ENCODE results near the gene GTF3C5. TPM values are rescaled to one million over a fixed set of nuclear protein-coding genes. Genes with fewer than 3 reads are reported as not detected.
A peak's percentile ranks its signal among the peaks of the same experiment; 100 is the strongest.

Gene GTF3C5
- total and polyA plus RNA-seq, 8 donors, result 25.7 to 85.2 (median 45.4) TPM

DNA sequence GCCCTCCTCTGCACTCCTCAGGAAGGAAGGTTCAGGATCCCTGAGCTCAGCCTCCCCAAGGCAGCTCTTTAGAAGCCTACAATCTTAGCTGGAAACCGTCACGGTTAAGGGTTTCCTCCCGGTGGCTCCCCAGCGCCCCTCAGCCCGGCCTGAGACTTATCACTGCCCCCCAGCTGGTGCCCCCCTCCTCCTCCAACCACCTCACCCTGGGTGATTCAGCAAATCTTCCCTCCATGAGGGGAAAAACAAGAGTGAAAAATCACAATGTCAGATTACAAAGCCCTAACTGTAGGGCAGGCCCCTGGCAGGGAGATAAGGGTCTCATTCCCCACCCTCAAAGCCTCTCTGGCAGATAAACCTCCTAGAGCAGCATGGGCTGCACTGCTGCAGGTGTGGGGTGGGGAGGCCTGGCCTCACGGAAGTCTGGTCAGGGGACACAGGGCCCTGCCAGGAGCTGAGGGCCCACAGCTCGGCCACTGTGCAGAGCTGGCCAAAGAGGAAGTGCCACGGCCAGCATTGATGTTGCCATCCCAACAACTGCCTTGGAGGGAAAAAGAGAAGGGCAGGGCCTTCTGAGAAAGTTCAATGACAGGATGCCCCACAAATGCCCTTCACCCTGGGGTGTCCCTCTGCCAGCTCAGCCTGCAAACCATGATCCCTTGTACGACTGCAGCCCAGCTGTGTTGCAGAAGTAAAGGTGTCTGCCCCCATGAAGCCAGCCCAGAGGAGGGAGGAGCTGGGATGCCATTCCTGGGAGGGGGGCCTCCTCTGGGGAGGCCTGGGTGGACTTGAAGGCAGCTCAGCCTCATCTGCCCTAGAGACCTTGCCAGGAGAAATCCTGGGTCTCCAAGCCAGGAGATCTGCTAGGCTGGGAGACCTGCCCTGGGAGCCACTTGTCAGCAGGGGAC, 26.5 kb upstream of the GTF3C5 start:
- TF ChIP-seq POLR2AphosphoS5 (IDR thresholded peaks at IDR 0.05), result no peak
- TF ChIP-seq, protein P1, sequence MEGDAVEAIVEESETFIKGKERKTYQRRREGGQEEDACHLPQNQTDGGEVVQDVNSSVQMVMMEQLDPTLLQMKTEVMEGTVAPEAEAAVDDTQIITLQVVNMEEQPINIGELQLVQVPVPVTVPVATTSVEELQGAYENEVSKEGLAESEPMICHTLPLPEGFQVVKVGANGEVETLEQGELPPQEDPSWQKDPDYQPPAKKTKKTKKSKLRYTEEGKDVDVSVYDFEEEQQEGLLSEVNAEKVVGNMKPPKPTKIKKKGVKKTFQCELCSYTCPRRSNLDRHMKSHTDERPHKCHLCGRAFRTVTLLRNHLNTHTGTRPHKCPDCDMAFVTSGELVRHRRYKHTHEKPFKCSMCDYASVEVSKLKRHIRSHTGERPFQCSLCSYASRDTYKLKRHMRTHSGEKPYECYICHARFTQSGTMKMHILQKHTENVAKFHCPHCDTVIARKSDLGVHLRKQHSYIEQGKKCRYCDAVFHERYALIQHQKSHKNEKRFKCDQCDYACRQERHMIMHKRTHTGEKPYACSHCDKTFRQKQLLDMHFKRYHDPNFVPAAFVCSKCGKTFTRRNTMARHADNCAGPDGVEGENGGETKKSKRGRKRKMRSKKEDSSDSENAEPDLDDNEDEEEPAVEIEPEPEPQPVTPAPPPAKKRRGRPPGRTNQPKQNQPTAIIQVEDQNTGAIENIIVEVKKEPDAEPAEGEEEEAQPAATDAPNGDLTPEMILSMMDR (IDR thresholded peaks at IDR 0.05), result no peak
- TF ChIP-seq EP300 (IDR thresholded peaks at IDR 0.05), result no peak
- no peak for TF ChIP-seq POLR2A (IDR thresholded peaks at IDR 0.05)
- peaks cover 0 to 82% (median 25%) of the 10 kb centered on the region in 3 donors for H3K27me3 ChIP-seq
- intact Hi-C loops (cut with DNase I; ENCODE audit: low total_unique reads), result no loop called here
- H3K9me3 ChIP-seq, result no peaks in the 10 kb centered on the region
- H3K36me3 ChIP-seq, result no peaks in the 10 kb centered on the region
- H3K4me3 ChIP-seq, result no peak overlapping the region
- no peak overlapping the region for H3K27ac ChIP-seq
- 22 to 41% (median 38%) methylated on average over 6 to 9 of the region's 9 CpGs for WGBS, 5 donors
- DNase-seq, result peak in 1 of 2 donors; percentile 46
- peaks cover 0 to 8% (median 0%) of the 10 kb centered on the region in 4 donors for H3K4me1 ChIP-seq

DNA sequence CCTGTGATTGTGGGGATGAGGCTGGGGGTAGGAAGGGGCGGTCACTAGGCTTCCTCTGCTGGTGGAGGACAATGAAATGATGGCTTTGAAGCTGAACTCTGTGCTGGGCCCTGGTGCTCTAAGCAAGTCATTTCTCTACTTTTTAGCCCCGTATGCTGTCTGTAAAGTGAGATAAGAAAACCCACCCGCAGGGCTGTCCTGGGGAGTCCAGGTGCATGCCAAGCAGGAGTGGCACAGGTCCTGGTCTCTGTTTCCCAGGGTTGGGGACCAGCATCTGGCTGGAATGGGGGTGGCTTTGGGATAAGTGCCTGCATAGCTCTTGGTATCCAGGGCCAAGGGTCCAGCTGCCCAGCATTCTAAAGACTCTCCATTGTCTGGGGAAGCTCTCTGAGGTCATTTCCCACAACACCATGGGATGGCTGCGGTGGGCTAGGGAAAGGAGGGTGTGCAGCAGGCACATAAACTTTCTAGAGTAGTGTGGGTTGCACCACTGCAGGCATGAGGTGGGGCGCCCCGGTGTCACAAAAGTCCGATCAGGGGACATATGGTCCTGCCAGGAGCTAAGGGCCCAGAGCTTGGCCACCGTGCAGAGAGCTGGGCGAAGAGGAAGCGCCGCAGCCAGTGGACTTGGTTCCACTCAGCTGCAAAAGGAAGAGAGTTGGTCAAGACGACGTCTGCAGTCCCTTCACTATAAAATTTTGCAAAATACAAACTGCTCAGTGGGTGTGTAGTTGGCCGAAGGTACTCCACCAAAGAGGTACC, 25.6 kb upstream of the GTF3C5 start:
- TF ChIP-seq POLR2AphosphoS5 (IDR thresholded peaks at IDR 0.05) (no peak), EP300 (IDR thresholded peaks at IDR 0.05) (no peak), POLR2A (IDR thresholded peaks at IDR 0.05) (no peak)
- TF ChIP-seq, protein P1 (IDR thresholded peaks at IDR 0.05), result no peak
- Histone ChIP-seq H3K9me3 (peaks cover 0 to 3% (median 0%) of the 10 kb centered on the region in 4 donors), H3K27me3 (peaks cover 0 to 80% (median 20%) of the 10 kb centered on the region in 3 donors), H3K4me1 (peaks cover 0 to 8% (median 0%) of the 10 kb centered on the region in 4 donors), H3K36me3 (no peaks in the 10 kb centered on the region), H3K27ac (no peak overlapping the region), H3K4me3 (no peak overlapping the region)
- no peak for DNase-seq
- intact Hi-C loops (cut with DNase I; ENCODE audit: low total_unique reads), result no loop called here
- WGBS, 5 donors, result 81 to 90% (median 86%) methylated on average over 13 to 14 of the region's 14 CpGs

DNA sequence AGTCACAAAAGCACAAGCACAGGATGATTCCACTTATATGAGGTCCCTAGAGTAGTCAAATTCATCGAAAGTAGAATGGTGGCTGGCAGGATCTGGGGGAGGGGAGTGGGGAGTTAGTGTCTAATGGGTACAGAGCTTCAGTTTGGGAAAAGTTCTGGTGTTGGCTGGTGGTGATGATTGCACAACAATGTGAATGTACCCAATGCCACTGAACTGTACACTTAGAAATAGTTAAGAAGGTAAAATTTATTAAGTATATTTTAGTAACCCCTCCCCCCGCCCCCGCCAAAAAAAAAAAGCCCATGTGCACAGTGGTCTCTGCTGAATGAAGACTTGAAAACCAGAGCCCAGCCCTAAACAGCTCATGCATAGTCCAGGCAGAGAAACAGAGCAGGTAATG, 24.8 kb upstream of the GTF3C5 start:
- Histone ChIP-seq H3K27me3 (peaks cover 0 to 73% (median 20%) of the 10 kb centered on the region in 3 donors), H3K9me3 (peaks cover 0 to 7% (median 0%) of the 10 kb centered on the region in 4 donors), H3K36me3 (no peaks in the 10 kb centered on the region), H3K27ac (no peak overlapping the region), H3K4me3 (no peak overlapping the region), H3K4me1 (peaks cover 0 to 8% (median 0%) of the 10 kb centered on the region in 4 donors)
- intact Hi-C loops (cut with DNase I; ENCODE audit: low total_unique reads), result no loop called here
- TF ChIP-seq, protein P1 (IDR thresholded peaks at IDR 0.05), result no peak
- TF ChIP-seq EP300 (IDR thresholded peaks at IDR 0.05) (no peak), POLR2A (IDR thresholded peaks at IDR 0.05) (no peak), POLR2AphosphoS5 (IDR thresholded peaks at IDR 0.05) (no peak)
- no peak for DNase-seq
- 72 to 91% (median 77%) methylated on average over 3 of the region's 3 CpGs for WGBS, 5 donors

DNA sequence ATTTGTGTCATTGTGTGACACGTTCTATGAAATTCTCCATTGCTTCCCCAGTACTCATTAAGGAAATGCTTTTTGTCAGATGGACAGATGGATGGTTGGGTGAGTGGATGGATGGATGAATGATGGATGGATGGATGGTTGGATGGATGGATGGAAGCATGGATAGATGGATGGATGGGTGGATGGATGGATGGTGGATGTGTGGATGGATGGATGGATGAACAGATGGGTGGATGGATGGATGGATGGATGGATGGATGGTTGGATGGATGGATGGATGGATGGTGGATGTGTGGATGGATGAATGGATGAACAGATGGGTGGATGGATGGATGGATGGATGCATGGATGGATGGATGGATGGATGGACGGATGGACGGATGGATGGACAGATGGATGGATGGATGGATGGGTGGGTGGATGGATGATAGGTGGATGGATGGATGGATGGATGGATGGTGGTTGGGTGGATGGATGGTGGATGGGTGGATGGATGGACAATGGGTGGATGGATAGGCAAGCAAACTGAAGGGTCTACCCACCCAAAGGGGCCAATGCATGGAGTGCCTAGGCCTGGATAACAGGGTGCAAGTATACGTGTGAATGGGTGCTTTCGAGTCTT, 24.0 kb upstream of the GTF3C5 start:
- no peaks in the 10 kb centered on the region for H3K36me3 ChIP-seq
- no peak for TF ChIP-seq POLR2A (IDR thresholded peaks at IDR 0.05)
- no peak for TF ChIP-seq EP300 (IDR thresholded peaks at IDR 0.05)
- TF ChIP-seq, protein P1 (IDR thresholded peaks at IDR 0.05), result no peak
- no peak for TF ChIP-seq POLR2AphosphoS5 (IDR thresholded peaks at IDR 0.05)
- no peak overlapping the region for H3K27ac ChIP-seq
- 78 to 93% (median 86%) methylated on average over 5 of the region's 5 CpGs for WGBS, 5 donors
- peaks cover 0 to 64% (median 20%) of the 10 kb centered on the region in 3 donors for H3K27me3 ChIP-seq
- intact Hi-C loops (cut with DNase I; ENCODE audit: low total_unique reads), result no loop called here
- H3K4me3 ChIP-seq, result no peak overlapping the region
- H3K9me3 ChIP-seq, result peaks cover 0 to 7% (median 0%) of the 10 kb centered on the region in 4 donors
- peaks cover 0 to 8% (median 0%) of the 10 kb centered on the region in 4 donors for H3K4me1 ChIP-seq
- no peak for DNase-seq

Data from stomach (tissue), 9 donors.